GM21529 (cell line): ENCODE data around the gene LDHA.
"Not testable (repeated sequence)": the region's sequence is repeated elsewhere in the genome, so short reads cannot be mapped to it uniquely, and the experiment has no call there.

Experiments
- ATAC-seq: cut with Tn5 transposase; IDR thresholded peaks from one replicate; pipeline ENCODE4 v1.9.1; 2021; ENCODE audit not compliant: unreplicated experiment

LDHA gene

GRCh38 chr11:18393581-18394274, 635 bp upstream of the LDHA start:
- no peak for ATAC-seq

GRCh38 chr11:18394928-18395734, 768 bp downstream of the LDHA start:
- no peak for ATAC-seq

- peak; percentile 62 for ATAC-seq
These were observed 1.6 kb downstream of the LDHA start for GRCh38 chr11:18395735-18396504.

- ATAC-seq = no peak
These were observed 3.6 kb downstream of the LDHA start for GRCh38 chr11:18397921-18398320.

GRCh38 chr11:18401077-18401476, 6.7 kb downstream of the LDHA start:
- ATAC-seq = not testable (repeated sequence)

GRCh38 chr11:18404062-18404461, 9.7 kb downstream of the LDHA start:
- no peak for ATAC-seq

- ATAC-seq = not testable (repeated sequence)
These were observed 13.0 kb downstream of the LDHA start for GRCh38 chr11:18407400-18407799.

- ATAC-seq = no peak
These were observed 14.4 kb downstream of the LDHA start for GRCh38 chr11:18408558-18409291.

GRCh38 chr11:18416459-18416858, 22.1 kb downstream of the LDHA start:
- ATAC-seq = no peak

GRCh38 chr11:18419040-18419439, 24.7 kb downstream of the LDHA start:
- no peak for ATAC-seq

GRCh38 chr11:18420067-18420466, 25.7 kb downstream of the LDHA start:
- ATAC-seq = no peak

GRCh38 chr11:18427240-18427639, 32.9 kb downstream of the LDHA start:
- ATAC-seq = no peak

- no peak for ATAC-seq
These were observed 35.0 kb downstream of the LDHA start for GRCh38 chr11:18429332-18429731.

GRCh38 chr11:18438691-18439090, 44.3 kb downstream of the LDHA start:
- no peak for ATAC-seq

GRCh38 chr11:18449251-18449650, 54.9 kb downstream of the LDHA start:
- no peak for ATAC-seq

- ATAC-seq = no peak
These were observed 58.6 kb downstream of the LDHA start for GRCh38 chr11:18452927-18453326.

GRCh38 chr11:18455686-18456372, 61.5 kb downstream of the LDHA start, which contains the start of gene LDHAL6A:
Gene LDHAL6A, plus strand, starts transcription at chr11:18455856. Its CDS starts 825 bp downstream, at chr11:18456681.
- ATAC-seq = no peak

- no peak for ATAC-seq
These were observed 63.1 kb downstream of the LDHA start for GRCh38 chr11:18457450-18457849.
